GM12875 (cell line): ENCODE results near the gene CA9.

Experiments
- H3K4me3 ChIP-seq: one replicate; pipeline ENCODE4 v1.5.1; 2011; ENCODE audit warnings: low read depth, low read length, control low read depth
- TF ChIP-seq, protein P1 (sequence below): IDR thresholded peaks from 2 replicates; pipeline ENCODE4 v1.5.1; 2011; ENCODE audit warnings: low read depth, mild to moderate bottlenecking, control low read depth, inconsistent platforms, low read length, moderate library complexity, borderline replicate concordance; ENCODE audit not compliant: insufficient read depth

The CA9 gene

DNA sequence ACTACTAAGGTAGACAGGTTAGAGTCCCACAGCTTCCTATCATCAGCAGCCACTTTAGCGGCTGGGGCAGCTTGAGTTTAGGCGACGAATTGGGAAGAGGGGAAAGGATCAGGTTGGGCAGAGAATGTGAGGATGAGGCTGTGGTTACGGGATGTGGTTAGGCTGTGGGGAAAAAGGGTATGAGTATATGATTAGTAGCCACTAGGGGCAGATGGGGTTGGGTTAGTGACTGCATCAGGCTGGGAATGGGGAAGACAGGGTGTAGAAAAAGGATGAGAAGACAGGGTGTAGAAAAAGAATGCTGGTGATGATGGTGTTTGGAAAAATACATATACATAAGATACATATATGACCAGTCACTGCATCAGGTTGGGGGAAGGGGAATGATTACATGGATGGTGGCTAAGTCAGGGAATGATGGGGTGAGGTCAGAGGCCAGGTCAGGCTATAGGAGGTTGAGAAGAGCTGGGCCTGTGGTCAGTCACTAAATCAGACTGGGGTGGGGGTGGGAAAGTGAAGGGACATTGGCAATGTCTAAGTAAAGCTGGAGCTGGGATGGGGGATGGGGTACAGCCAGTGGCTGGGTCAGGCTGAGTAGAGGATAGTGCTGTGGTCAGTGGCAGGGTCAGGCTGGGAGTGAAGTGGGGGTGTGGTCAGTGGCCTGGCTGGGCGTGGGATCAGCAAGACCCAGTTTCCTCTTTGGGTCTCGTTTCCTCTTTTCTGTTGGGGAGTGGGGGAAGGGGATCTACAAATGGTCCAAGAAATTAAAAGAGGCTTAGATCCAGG lies 56.2 kb downstream of the CA9 start:
- H3K4me3 ChIP-seq, result peak overlapping the region; percentile 94
- TF ChIP-seq, protein P1, sequence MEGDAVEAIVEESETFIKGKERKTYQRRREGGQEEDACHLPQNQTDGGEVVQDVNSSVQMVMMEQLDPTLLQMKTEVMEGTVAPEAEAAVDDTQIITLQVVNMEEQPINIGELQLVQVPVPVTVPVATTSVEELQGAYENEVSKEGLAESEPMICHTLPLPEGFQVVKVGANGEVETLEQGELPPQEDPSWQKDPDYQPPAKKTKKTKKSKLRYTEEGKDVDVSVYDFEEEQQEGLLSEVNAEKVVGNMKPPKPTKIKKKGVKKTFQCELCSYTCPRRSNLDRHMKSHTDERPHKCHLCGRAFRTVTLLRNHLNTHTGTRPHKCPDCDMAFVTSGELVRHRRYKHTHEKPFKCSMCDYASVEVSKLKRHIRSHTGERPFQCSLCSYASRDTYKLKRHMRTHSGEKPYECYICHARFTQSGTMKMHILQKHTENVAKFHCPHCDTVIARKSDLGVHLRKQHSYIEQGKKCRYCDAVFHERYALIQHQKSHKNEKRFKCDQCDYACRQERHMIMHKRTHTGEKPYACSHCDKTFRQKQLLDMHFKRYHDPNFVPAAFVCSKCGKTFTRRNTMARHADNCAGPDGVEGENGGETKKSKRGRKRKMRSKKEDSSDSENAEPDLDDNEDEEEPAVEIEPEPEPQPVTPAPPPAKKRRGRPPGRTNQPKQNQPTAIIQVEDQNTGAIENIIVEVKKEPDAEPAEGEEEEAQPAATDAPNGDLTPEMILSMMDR, result peak; percentile 51; the same call in 1 of the 2 replicates

DNA sequence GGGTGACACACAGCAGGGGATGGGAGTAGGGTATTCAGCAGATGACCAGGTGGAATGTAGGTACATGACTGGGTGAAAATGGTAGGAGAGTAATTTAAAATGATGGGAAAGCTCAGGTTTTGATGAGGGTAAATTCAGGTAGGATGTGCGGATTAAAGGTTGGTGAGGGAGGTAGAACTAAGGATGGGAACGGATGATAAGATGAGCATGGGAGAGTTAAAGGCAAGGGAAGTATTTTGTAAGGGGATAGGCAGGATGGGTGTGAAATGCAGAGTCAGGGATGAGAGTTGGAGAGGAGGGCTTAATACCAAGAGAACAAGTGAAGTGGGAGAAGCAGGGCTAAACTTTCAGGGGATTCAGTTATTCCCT lies 56.7 kb downstream of the CA9 start:
- peak overlapping the region; percentile 94 for H3K4me3 ChIP-seq
- TF ChIP-seq, protein P1, result no peak
